ENCODE measurements around the gene DCDC2B. TPM values are rescaled to one million over a fixed set of nuclear protein-coding genes. Genes with fewer than 3 reads are reported as not detected.

The DCDC2B gene
- total and polyA plus RNA-seq, 9 of the 15 experiments (the other 6 are each of a cell fraction or from before 2014, with no cell fraction given): not detected

GRCh38 chr1:32219022-32219421, 10.1 kb downstream of the DCDC2B start:
- intact Hi-C loops (cut with micrococcal nuclease): no loop called here
- no peak overlapping the region for H3K4me2 ChIP-seq (ENCODE audit: insufficient read depth, low read length)
- peaks cover 35% of the 10 kb centered on the region for H3K79me2 ChIP-seq (ENCODE audit: control insufficient read depth, insufficient read depth, low read length)
- no peaks in the 10 kb centered on the region for H4K20me1 ChIP-seq (replicated peaks; ENCODE audit: control insufficient read depth, insufficient read depth, low read length)
- no peaks in the 10 kb centered on the region for H3K27me3 ChIP-seq (ENCODE audit: control insufficient read depth in 2 of 2, insufficient read depth in 2 of 2, low read length in 2 of 2)
- POLR2A ChIA-PET: interaction anchor here (0.6 to 2.2 kb wide), 5 partner anchors 9 to 28 kb away, joined by 3 to 5 read pairs (median 3); partner anchors contain the start of genes DCDC2B and FAM167B
- H3K4me1 ChIP-seq (replicated peaks in 1 of 2; ENCODE audit: control insufficient read depth in 2 of 2, insufficient read depth in 2 of 2, low read length in 2 of 2): peaks cover 21 to 28% of the 10 kb centered on the region in 2 experiments; a peak in 4 of 5 replicates
- ATAC-seq: no peak
- no TSS peak for BruUV-seq (replicated peaks)
- H3K27ac ChIP-seq (ENCODE audit: extremely low read depth, low read depth, low read length): no peak overlapping the region
- no peaks in the 10 kb centered on the region for H3K9me3 ChIP-seq (replicated peaks; ENCODE audit: control insufficient read depth, insufficient read depth, low read depth, low read length)
- no peak overlapping the region for H2AFZ ChIP-seq (ENCODE audit: low read depth, low read length)
- peaks cover 50% of the 10 kb centered on the region for H3K36me3 ChIP-seq (ENCODE audit: control insufficient read depth, insufficient read depth, low read length)
- DNase-seq (ENCODE audit: extremely low read depth in 1 of 4, low spot score in 3 of 4): no peak
- TF ChIP-seq ARID2 (IDR thresholded peaks at IDR 0.05): no peak
- no peak for TF ChIP-seq YY1 (IDR thresholded peaks at IDR 0.05; ENCODE audit: borderline replicate concordance in 1 of 3, control insufficient read depth in 1 of 3, extremely low read depth in 1 of 3, insufficient read depth in 3 of 3, insufficient read length in 1 of 3, insufficient replicate concordance in 2 of 3, low read depth in 1 of 3, low read length in 2 of 3)
- no peak for TF ChIP-seq NFATC3 (IDR thresholded peaks at IDR 0.05)
- TF ChIP-seq CBX3 (IDR thresholded peaks at IDR 0.05; ENCODE audit: borderline replicate concordance in 1 of 2, low read length in 2 of 2): no peak
- TF ChIP-seq NCOA4 (IDR thresholded peaks at IDR 0.05; ENCODE audit: partially characterized antibody): no peak
- TF ChIP-seq, protein P1, sequence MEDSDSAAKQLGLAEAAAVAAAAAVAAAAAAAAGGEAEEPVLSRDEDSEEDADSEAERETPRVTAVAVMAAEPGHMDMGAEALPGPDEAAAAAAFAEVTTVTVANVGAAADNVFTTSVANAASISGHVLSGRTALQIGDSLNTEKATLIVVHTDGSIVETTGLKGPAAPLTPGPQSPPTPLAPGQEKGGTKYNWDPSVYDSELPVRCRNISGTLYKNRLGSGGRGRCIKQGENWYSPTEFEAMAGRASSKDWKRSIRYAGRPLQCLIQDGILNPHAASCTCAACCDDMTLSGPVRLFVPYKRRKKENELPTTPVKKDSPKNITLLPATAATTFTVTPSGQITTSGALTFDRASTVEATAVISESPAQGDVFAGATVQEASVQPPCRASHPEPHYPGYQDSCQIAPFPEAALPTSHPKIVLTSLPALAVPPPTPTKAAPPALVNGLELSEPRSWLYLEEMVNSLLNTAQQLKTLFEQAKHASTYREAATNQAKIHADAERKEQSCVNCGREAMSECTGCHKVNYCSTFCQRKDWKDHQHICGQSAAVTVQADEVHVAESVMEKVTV (CRISPR knock-in tag; IDR thresholded peaks at IDR 0.05): no peak
- no peak for TF ChIP-seq JUN (IDR thresholded peaks at IDR 0.05; ENCODE audit: borderline replicate concordance, low read depth, low read length)
- TF ChIP-seq JUN (CRISPR knock-in tag; IDR thresholded peaks at IDR 0.05; ENCODE audit: borderline replicate concordance): no peak
- TF ChIP-seq RAD21 (CRISPR knock-in tag; conservative IDR thresholded peaks at IDR 0.05 in 1 of 2, IDR thresholded peaks at IDR 0.05 in 1 of 2): no peak
- TF ChIP-seq NCOA6 (IDR thresholded peaks at IDR 0.05): no peak
- TF ChIP-seq MXI1 (IDR thresholded peaks at IDR 0.05; ENCODE audit: low read depth, low read length): no peak
- no peak for TF ChIP-seq ZBTB49 (CRISPR knock-in tag; IDR thresholded peaks at IDR 0.05; ENCODE audit: borderline replicate concordance)
- TF ChIP-seq ZNF668 (CRISPR knock-in tag; IDR thresholded peaks at IDR 0.05): no peak
- no peak for TF ChIP-seq HIVEP1 (CRISPR knock-in tag; IDR thresholded peaks at IDR 0.05)
- TF ChIP-seq BCLAF1 (IDR thresholded peaks at IDR 0.05; ENCODE audit: borderline replicate concordance in 1 of 2, control insufficient read depth in 1 of 2, low read depth in 2 of 2, low read length in 1 of 2): no peak
- no peaks in the 10 kb centered on the region for H3K9me1 ChIP-seq (ENCODE audit: control insufficient read depth, insufficient read depth, low read length)
- WGBS (ENCODE audit: insufficient coverage, low coverage, missing lambda C conversion rate): 78% methylated on average over 7 of the region's 7 CpGs
- no peak overlapping the region for H3K9ac ChIP-seq (ENCODE audit: insufficient read depth in 1 of 2, low read depth in 2 of 2, low read length in 2 of 2)
- in situ Hi-C loops (cut with MboI): no loop called here
- no peak for FAIRE-seq
- CTCF ChIA-PET (ENCODE audit: low intra/inter-chr PET ratio): interaction anchor here (0.9 kb wide), 1 partner anchor 195 kb away, joined by 3 read pairs; no protein-coding TSS in a partner anchor
- H3K4me3 ChIP-seq: no peak overlapping the region

Measured in K562 (cell line).